Tibial nerve (tissue), 4 donors: ENCODE data around the gene C9orf152. TPM values are rescaled to one million over a fixed set of nuclear protein-coding genes. Genes with fewer than 3 reads are reported as not detected.
A peak's percentile ranks its signal among the peaks of the same experiment; 100 is the strongest.

Experiments
- DNase-seq, 2 donors: peaks; one replicate each; pipeline ENCODE4 v3.0.0-alpha.2; 2019; ENCODE audit warnings: low spot score in 2 of 2
- H3K27ac ChIP-seq, 4 donors: fragments of 200-600 bp; sonication (generic) in 3 of 4; one replicate each; pipeline ENCODE4 v1.5.1; 2017 to 2019; ENCODE audit warnings: mild to moderate bottlenecking in 1 of 4
- H3K27me3 ChIP-seq, 2 donors: fragments of 200-600 bp; sonication (generic) in 1 of 2; one replicate each; pipeline versions ENCODE4 v1.5.1 to v1.6.0; 2017 to 2019
- H3K36me3 ChIP-seq, 3 donors: fragments of 200-600 bp; sonication (generic); one replicate each; pipeline ENCODE4 v1.5.1; 2018 to 2019
- H3K4me1 ChIP-seq, 4 donors: fragments of 200-600 bp; sonication (generic) in 3 of 4; one replicate each; pipeline ENCODE4 v1.5.1; 2017 to 2019
- H3K4me3 ChIP-seq, 4 donors: fragments of 200-600 bp; sonication (generic) in 3 of 4; one replicate each; pipeline ENCODE4 v1.5.1; 2017 to 2019; ENCODE audit warnings: mild to moderate bottlenecking in 1 of 4, moderate library complexity in 1 of 4
- H3K9me3 ChIP-seq, 4 donors: fragments of 200-600 bp; sonication (generic) in 3 of 4; one replicate each; pipeline ENCODE4 v1.5.1; 2017 to 2019
- CTCF ChIP-seq, 5 experiments: fragments of 200-600 bp in 3 of 5; fragments of 450-650 bp in 2 of 5; sonication (generic) in 3 of 5; IDR thresholded peaks; one replicate each; pipeline ENCODE4 v1.5.1; 2016 to 2019; ENCODE audit warnings: antibody characterized with exemption in 5 of 5, mild to moderate bottlenecking in 3 of 5, moderate library complexity in 2 of 5
- EP300 ChIP-seq, 2 donors: sonication (generic); formaldehyde crosslinking; IDR thresholded peaks; one replicate each; pipeline ENCODE4 v1.6.1; 2017; ENCODE audit warnings: antibody characterized with exemption in 2 of 2, mild to moderate bottlenecking in 1 of 2
- POLR2A ChIP-seq, 2 donors: fragments of 450-650 bp; IDR thresholded peaks; one replicate each; pipeline ENCODE4 v1.6.1; 2017; ENCODE audit warnings: antibody characterized with exemption in 2 of 2, mild to moderate bottlenecking in 2 of 2, moderate library complexity in 2 of 2
- WGBS, 2 donors: methylation state at CpG; one replicate each; pipeline ENCODE4 v1.1.5; 2018; 5-methylcytosine and 5-hydroxymethylcytosine counted together
- total RNA-seq, 4 donors: library from RNA; depleted of rRNA; stranded (reverse); fragments of >200 nt; gene quantifications; one replicate each; pipeline ENCODE4 v1.1.0, GENCODE V29; 2016

The C9orf152 gene
- total RNA-seq, 4 donors from 2014 or later: not detected

- peaks cover 0 to 61% (median 29%) of the 10 kb centered on the region in 4 donors for H3K4me1 ChIP-seq
- WGBS, 2 donors: 30 to 39% methylated on average over 4 of the region's 4 CpGs
- peak in 1 of 2 donors; percentile 52 for DNase-seq
- no peaks in the 10 kb centered on the region for H3K36me3 ChIP-seq
- no peaks in the 10 kb centered on the region for H3K27me3 ChIP-seq
- no peak for TF ChIP-seq CTCF (IDR thresholded peaks at IDR 0.05)
- peak; percentile 70 to 88 for TF ChIP-seq EP300 (IDR thresholded peaks at IDR 0.05)
- peak overlapping the region; percentile 10 to 86 (median 72) for H3K27ac ChIP-seq
- H3K9me3 ChIP-seq: no peaks in the 10 kb centered on the region
- H3K4me3 ChIP-seq: no peak overlapping the region
These were observed 19.0 kb downstream of the C9orf152 start for GRCh38 chr9:110188991-110189390.

GRCh38 chr9:110188101-110188500 lies 19.9 kb downstream of the C9orf152 start:
- H3K36me3 ChIP-seq: no peaks in the 10 kb centered on the region
- H3K27ac ChIP-seq: peak overlapping the region; percentile 10 to 86 (median 52)
- H3K4me1 ChIP-seq: peaks cover 0 to 57% (median 27%) of the 10 kb centered on the region in 4 donors
- WGBS, 2 donors: 43 to 82% methylated on average over 4 of the region's 4 CpGs
- TF ChIP-seq EP300 (IDR thresholded peaks at IDR 0.05) (peak in 1 of 2 donors; percentile 19), CTCF (IDR thresholded peaks at IDR 0.05) (no peak)
- H3K9me3 ChIP-seq: no peaks in the 10 kb centered on the region
- no peak overlapping the region for H3K4me3 ChIP-seq
- no peaks in the 10 kb centered on the region for H3K27me3 ChIP-seq
- no peak for DNase-seq

GRCh38 chr9:110187126-110187525 lies 20.8 kb downstream of the C9orf152 start:
- H3K4me3 ChIP-seq: no peak overlapping the region
- 35 to 36% methylated on average over 2 of the region's 2 CpGs for WGBS, 2 donors
- H3K4me1 ChIP-seq: peaks cover 0 to 47% (median 21%) of the 10 kb centered on the region in 4 donors
- peak overlapping the region in 2 of 4 donors; percentile 83 to 86 for H3K27ac ChIP-seq
- H3K36me3 ChIP-seq: no peaks in the 10 kb centered on the region
- no peaks in the 10 kb centered on the region for H3K9me3 ChIP-seq
- peak in 1 of 2 donors; percentile 47 for TF ChIP-seq EP300 (IDR thresholded peaks at IDR 0.05)
- no peak for TF ChIP-seq POLR2A (IDR thresholded peaks at IDR 0.05)
- DNase-seq: no peak
- no peaks in the 10 kb centered on the region for H3K27me3 ChIP-seq

- WGBS, 2 donors: 100% methylated on average over 2 of the region's 2 CpGs
- Histone ChIP-seq H3K4me3 (no peak overlapping the region), H3K27me3 (no peaks in the 10 kb centered on the region)
These were observed 21.7 kb downstream of the C9orf152 start for GRCh38 chr9:110186254-110186653.

GRCh38 chr9:110185806-110186205 lies 22.2 kb downstream of the C9orf152 start:
- H3K4me1 ChIP-seq: peaks cover 0 to 42% (median 21%) of the 10 kb centered on the region in 4 donors
- H3K36me3 ChIP-seq: no peaks in the 10 kb centered on the region
- WGBS, 2 donors: 82 to 90% methylated on average over 2 of the region's 2 CpGs
- H3K9me3 ChIP-seq: no peaks in the 10 kb centered on the region
- no peaks in the 10 kb centered on the region for H3K27me3 ChIP-seq
- TF ChIP-seq CTCF (IDR thresholded peaks at IDR 0.05) (no peak), POLR2A (IDR thresholded peaks at IDR 0.05) (no peak), EP300 (IDR thresholded peaks at IDR 0.05) (no peak)
- no peak overlapping the region for H3K27ac ChIP-seq
- DNase-seq: no peak
- H3K4me3 ChIP-seq: no peak overlapping the region

More at GRCh38 chr9:110186254-110186653, 21.7 kb downstream of the C9orf152 start:
- H3K4me1 ChIP-seq: peaks cover 0 to 40% (median 21%) of the 10 kb centered on the region in 4 donors
- H3K27ac ChIP-seq: no peak overlapping the region
- no peak for DNase-seq
- H3K9me3 ChIP-seq: no peaks in the 10 kb centered on the region
- H3K36me3 ChIP-seq: no peaks in the 10 kb centered on the region
- TF ChIP-seq EP300 (IDR thresholded peaks at IDR 0.05) (no peak), CTCF (IDR thresholded peaks at IDR 0.05) (no peak), POLR2A (IDR thresholded peaks at IDR 0.05) (no peak)
